RWPE1 (cell line): Measurements from ENCODE around the gene NUSAP1.

ENCODE experiments used
- CTCF ChIA-PET: fragments of 350-600 bp; sonication (Branson Sonifier 250); formaldehyde crosslinking; extraction: SDS; loops from one replicate; lab custom pipeline; 2021; lab: Yijun Ruan, JAX
- POLR2A ChIA-PET: fragments of 400-600 bp; formaldehyde crosslinking; extraction: SDS; loops from one replicate; lab custom pipeline; 2020; ENCODE audit warnings: antibody characterized with exemption; ENCODE audit not compliant: low non-redundant PET; lab: Yijun Ruan, JAX
- DNase-seq: peaks from one replicate; pipeline ENCODE4 v3.0.0; 2012; ENCODE audit warnings: low spot score
- H3K27ac ChIP-seq: fragments of 450-650 bp; 2 replicates; pipeline ENCODE4 v1.5.1; 2017
- CTCF ChIP-seq: fragments of 450-650 bp; conservative IDR thresholded peaks from 2 replicates; pipeline ENCODE4 v1.5.1; 2017; ENCODE audit warnings: low read depth, mild to moderate bottlenecking

The NUSAP1 gene

GRCh38 chr15:41331833-41332193 is 868 bp upstream of the NUSAP1 start:
- peak; percentile 84 for DNase-seq
- POLR2A ChIA-PET = interaction anchor here (0.6 kb wide), 1 partner anchor 265 kb away, joined by 3 read pairs; no protein-coding TSS in a partner anchor

GRCh38 chr15:41333026-41333562 is 413 bp downstream of the NUSAP1 start:
- ChIA-PET POLR2A (interaction anchor here (0.6 to 0.7 kb wide), 2 partner anchors 10 to 45 kb away, joined by 3 to 4 read pairs; no protein-coding TSS in a partner anchor), CTCF (interaction anchor here (0.6 to 1.3 kb wide), 4 partner anchors 9 to 426 kb away, joined by 3 to 6 read pairs (median 4); partner anchors contain the start of genes CHP1 and EXD1)
- TF ChIP-seq CTCF = no peak
- peak overlapping the region; percentile 95 for H3K27ac ChIP-seq
- no peak for DNase-seq

More at GRCh38 chr15:41331833-41332193, 868 bp upstream of the NUSAP1 start:
- peak overlapping the region; percentile 95 for H3K27ac ChIP-seq
- CTCF ChIA-PET = interaction anchor here (1.0 to 1.3 kb wide), 2 partner anchors 30 to 101 kb away, joined by 3 to 4 read pairs; partner anchors contain the start of genes CHP1 and EXD1
- no peak; the same call in 1 of the 2 replicates for TF ChIP-seq CTCF

- POLR2A ChIA-PET = no interaction called here
- no peak for TF ChIP-seq CTCF
- DNase-seq = no peak
- CTCF ChIA-PET = no interaction called here
- peak overlapping the region; percentile 95 for H3K27ac ChIP-seq
These were observed 1.8 kb downstream of the NUSAP1 start for GRCh38 chr15:41334293-41335120.

- no peak overlapping the region for H3K27ac ChIP-seq
- POLR2A ChIA-PET = no interaction called here
- no peak for DNase-seq
- TF ChIP-seq CTCF = no peak
- CTCF ChIA-PET = interaction anchor here (0.6 kb wide), 1 partner anchor 101 kb away, joined by 3 read pairs; no protein-coding TSS in a partner anchor
These were observed 3.9 kb downstream of the NUSAP1 start for GRCh38 chr15:41336549-41336948.

- POLR2A ChIA-PET = no interaction called here
- no peak for TF ChIP-seq CTCF
- H3K27ac ChIP-seq = no peak overlapping the region
- CTCF ChIA-PET = no interaction called here
- no peak for DNase-seq
These were observed 4.4 kb downstream of the NUSAP1 start for GRCh38 chr15:41337047-41337446.

- TF ChIP-seq CTCF = no peak
- CTCF ChIA-PET = no interaction called here
- peak overlapping the region; percentile 18; the same call in 1 of the 2 replicates for H3K27ac ChIP-seq
- no peak for DNase-seq
- POLR2A ChIA-PET = no interaction called here
These were observed 5.2 kb downstream of the NUSAP1 start for GRCh38 chr15:41337631-41338522.
